Measurements from ENCODE around the gene CAMK2G. TPM values are rescaled to one million over a fixed set of nuclear protein-coding genes. Genes with fewer than 3 reads are reported as not detected.
A peak's percentile ranks its signal among the peaks of the same experiment; 100 is the strongest.
"Not testable (repeated sequence)": the region's sequence is repeated elsewhere in the genome, so short reads cannot be mapped to it uniquely, and the experiment has no call there.

Gene CAMK2G
- total and polyA plus RNA-seq, 7 donors = 15.8 to 60.3 (median 50.5) TPM

GRCh38 chr10:73798087-73798486, 76.3 kb downstream of the CAMK2G start:
- H3K36me3 ChIP-seq (ENCODE audit: insufficient read depth in 1 of 2, low read depth in 1 of 2) = peaks cover 15 to 100% of the 10 kb centered on the region in 2 donors
- no peak overlapping the region for H3K27ac ChIP-seq
- ATAC-seq (no peak), DNase-seq (peak in 1 of 2 donors; percentile 26)
- no peak overlapping the region for H3K4me3 ChIP-seq
- no peaks in the 10 kb centered on the region for H3K4me1 ChIP-seq
- no peaks in the 10 kb centered on the region for H3K9me3 ChIP-seq
- TF ChIP-seq CTCF (IDR thresholded peaks at IDR 0.05) = no peak
- 85 to 92% (median 92%) methylated on average over 6 of the region's 6 CpGs for WGBS, 3 donors
- no peaks in the 10 kb centered on the region for H3K27me3 ChIP-seq (ENCODE audit: insufficient read depth in 3 of 3, low read length in 2 of 3)
- intact Hi-C loops (cut with DNase I) = no loop called here

- H3K4me3 ChIP-seq = no peak overlapping the region
- no peaks in the 10 kb centered on the region for H3K4me1 ChIP-seq
- TF ChIP-seq CTCF (IDR thresholded peaks at IDR 0.05) = no peak
- no peak overlapping the region for H3K27ac ChIP-seq
- ATAC-seq = no peak
- H3K36me3 ChIP-seq (ENCODE audit: insufficient read depth in 1 of 2, low read depth in 1 of 2) = peaks cover 12 to 100% of the 10 kb centered on the region in 2 donors
- DNase-seq = peak in 1 of 2 donors; percentile 45
- no peaks in the 10 kb centered on the region for H3K9me3 ChIP-seq
- intact Hi-C loops (cut with DNase I) = no loop called here
- no peaks in the 10 kb centered on the region for H3K27me3 ChIP-seq (ENCODE audit: insufficient read depth in 3 of 3, low read length in 2 of 3)
- 81 to 91% (median 85%) methylated on average over 19 of the region's 19 CpGs for WGBS, 3 donors
These were observed 76.9 kb downstream of the CAMK2G start for GRCh38 chr10:73797324-73798025.

GRCh38 chr10:73796766-73797165, 77.6 kb downstream of the CAMK2G start:
- Histone ChIP-seq H3K27ac (no peak overlapping the region), H3K9me3 (no peaks in the 10 kb centered on the region), H3K27me3 (ENCODE audit: insufficient read depth in 3 of 3, low read length in 2 of 3) (no peaks in the 10 kb centered on the region), H3K4me3 (no peak overlapping the region), H3K4me1 (no peaks in the 10 kb centered on the region), H3K36me3 (ENCODE audit: insufficient read depth in 1 of 2, low read depth in 1 of 2) (peaks cover 8 to 100% of the 10 kb centered on the region in 2 donors)
- intact Hi-C loops (cut with DNase I) = no loop called here
- 77 to 81% (median 78%) methylated on average over 5 of the region's 5 CpGs for WGBS, 3 donors
- DNase-seq = peak in 1 of 2 donors; percentile 48
- no peak for ATAC-seq
- no peak for TF ChIP-seq CTCF (IDR thresholded peaks at IDR 0.05)

- ATAC-seq; H3K27me3 ChIP-seq (ENCODE audit: insufficient read depth in 3 of 3, low read length in 2 of 3); intact Hi-C loops (cut with DNase I); H3K27ac ChIP-seq; H3K4me1 ChIP-seq; H3K9me3 ChIP-seq; H3K4me3 ChIP-seq: not testable (repeated sequence)
- DNase-seq = peak in 1 of 2 donors; percentile 30
- peaks cover 12 to 100% of the 10 kb centered on the region in 2 donors for H3K36me3 ChIP-seq (ENCODE audit: insufficient read depth in 1 of 2, low read depth in 1 of 2)
- WGBS, 3 donors = 93 to 98% (median 98%) methylated on average over 8 of the region's 8 CpGs
These were observed 78.3 kb downstream of the CAMK2G start for GRCh38 chr10:73796035-73796434.

- H3K4me3 ChIP-seq; ATAC-seq; H3K27me3 ChIP-seq (ENCODE audit: insufficient read depth in 3 of 3, low read length in 2 of 3); DNase-seq; H3K27ac ChIP-seq; intact Hi-C loops (cut with DNase I); H3K9me3 ChIP-seq; H3K4me1 ChIP-seq: not testable (repeated sequence)
- H3K36me3 ChIP-seq (ENCODE audit: insufficient read depth in 1 of 2, low read depth in 1 of 2) = peaks cover 15 to 100% of the 10 kb centered on the region in 2 donors
- WGBS, 3 donors = 88 to 93% (median 92%) methylated on average over 10 of the region's 10 CpGs
These were observed 78.9 kb downstream of the CAMK2G start for GRCh38 chr10:73795491-73795890.
